ENCODE data around the gene GPAM.

- TF ChIP-seq, protein P1, sequence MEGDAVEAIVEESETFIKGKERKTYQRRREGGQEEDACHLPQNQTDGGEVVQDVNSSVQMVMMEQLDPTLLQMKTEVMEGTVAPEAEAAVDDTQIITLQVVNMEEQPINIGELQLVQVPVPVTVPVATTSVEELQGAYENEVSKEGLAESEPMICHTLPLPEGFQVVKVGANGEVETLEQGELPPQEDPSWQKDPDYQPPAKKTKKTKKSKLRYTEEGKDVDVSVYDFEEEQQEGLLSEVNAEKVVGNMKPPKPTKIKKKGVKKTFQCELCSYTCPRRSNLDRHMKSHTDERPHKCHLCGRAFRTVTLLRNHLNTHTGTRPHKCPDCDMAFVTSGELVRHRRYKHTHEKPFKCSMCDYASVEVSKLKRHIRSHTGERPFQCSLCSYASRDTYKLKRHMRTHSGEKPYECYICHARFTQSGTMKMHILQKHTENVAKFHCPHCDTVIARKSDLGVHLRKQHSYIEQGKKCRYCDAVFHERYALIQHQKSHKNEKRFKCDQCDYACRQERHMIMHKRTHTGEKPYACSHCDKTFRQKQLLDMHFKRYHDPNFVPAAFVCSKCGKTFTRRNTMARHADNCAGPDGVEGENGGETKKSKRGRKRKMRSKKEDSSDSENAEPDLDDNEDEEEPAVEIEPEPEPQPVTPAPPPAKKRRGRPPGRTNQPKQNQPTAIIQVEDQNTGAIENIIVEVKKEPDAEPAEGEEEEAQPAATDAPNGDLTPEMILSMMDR (IDR thresholded peaks at IDR 0.05): no peak
- TF ChIP-seq POLR2A (IDR thresholded peaks at IDR 0.05): no peak
Measured at GRCh38 chr10:112146799-112147198, 36.8 kb downstream of the GPAM start.

Measured in right lobe of liver (tissue), 4 donors.